T-helper 9 cell (primary cell): ENCODE results near the gene KLRC2.
"Not testable (repeated sequence)": the region's sequence is repeated elsewhere in the genome, so short reads cannot be mapped to it uniquely, and the experiment has no call there.

Experiments
- DNase-seq: peaks from one replicate; pipeline ENCODE4 v3.0.0-alpha.2; 2020
- total RNA-seq, 2 donors: gene quantifications; one replicate each; lab custom pipeline; 2026; lab: John Stamatoyannopoulos, UW

The KLRC2 gene
- 0 reads per million in 2 donors for total RNA-seq

GRCh38 chr12:10435816-10436215 is at the start of gene KLRC2:
Gene KLRC2 (minus strand): TSS chr12:10436010. CDS start chr12:10435986, 24 bp downstream.
- not testable (repeated sequence) for DNase-seq

GRCh38 chr12:10481901-10482300 is 46.1 kb upstream of the KLRC2 start:
- DNase-seq, result not testable (repeated sequence)

- DNase-seq, result not testable (repeated sequence)
These were observed 37.0 kb upstream of the KLRC2 start for GRCh38 chr12:10472808-10473207.

- no peak for DNase-seq
These were observed 33.9 kb upstream of the KLRC2 start for GRCh38 chr12:10469701-10470100.

GRCh38 chr12:10466311-10466710 is 30.5 kb upstream of the KLRC2 start:
- DNase-seq, result no peak

- no peak for DNase-seq
These were observed 21.9 kb upstream of the KLRC2 start for GRCh38 chr12:10457760-10458159.

- no peak for DNase-seq
These were observed 21.0 kb upstream of the KLRC2 start for GRCh38 chr12:10456856-10457255.

GRCh38 chr12:10455766-10456165 is 20.0 kb upstream of the KLRC2 start:
- DNase-seq, result no peak

GRCh38 chr12:10454531-10454930 is 18.7 kb upstream of the KLRC2 start:
- DNase-seq, result no peak

GRCh38 chr12:10453156-10453555 is 17.3 kb upstream of the KLRC2 start, which contains the start of gene KLRC1:
Gene KLRC1 (minus strand): TSS chr12:10453377. CDS start chr12:10451156, 2,221 bp downstream.
- no peak for DNase-seq

- no peak for DNase-seq
These were observed 12.4 kb upstream of the KLRC2 start for GRCh38 chr12:10448236-10448635.

GRCh38 chr12:10446052-10446451 is 10.2 kb upstream of the KLRC2 start:
- DNase-seq, result not testable (repeated sequence)

- not testable (repeated sequence) for DNase-seq
These were observed 5.3 kb upstream of the KLRC2 start for GRCh38 chr12:10441144-10441543.

GRCh38 chr12:10439608-10440274 is 3.9 kb upstream of the KLRC2 start:
- not testable (repeated sequence) for DNase-seq

GRCh38 chr12:10437601-10438000 is 1.8 kb upstream of the KLRC2 start:
- DNase-seq, result not testable (repeated sequence)

GRCh38 chr12:10430623-10431022 is 5.2 kb downstream of the KLRC2 start:
- not testable (repeated sequence) for DNase-seq

- DNase-seq, result not testable (repeated sequence)
These were observed 9.9 kb downstream of the KLRC2 start for GRCh38 chr12:10425938-10426337.

GRCh38 chr12:10424260-10424899 is 11.4 kb downstream of the KLRC2 start:
- not testable (repeated sequence) for DNase-seq

- DNase-seq, result not testable (repeated sequence)
These were observed 13.7 kb downstream of the KLRC2 start for GRCh38 chr12:10422159-10422558.

- not testable (repeated sequence) for DNase-seq
These were observed 15.5 kb downstream of the KLRC2 start, which contains the start of gene KLRC3 for GRCh38 chr12:10420334-10420733. Gene KLRC3 (minus strand): TSS chr12:10420595. CDS start chr12:10420550, 45 bp downstream.

- DNase-seq, result no peak
These were observed 26.4 kb downstream of the KLRC2 start, which contains the start of gene KLRC4 for GRCh38 chr12:10409392-10409791. Gene KLRC4 (minus strand): TSS chr12:10409757. CDS start chr12:10409575, 182 bp downstream.

GRCh38 chr12:10408842-10409241 is 27.0 kb downstream of the KLRC2 start:
- no peak for DNase-seq

- DNase-seq, result no peak
These were observed 29.1 kb downstream of the KLRC2 start for GRCh38 chr12:10406725-10407124.

- no peak for DNase-seq
These were observed 30.5 kb downstream of the KLRC2 start for GRCh38 chr12:10405294-10405693.
